ENCODE data around the gene C1orf105.
A peak's percentile ranks its signal among the peaks of the same experiment; 100 is the strongest.

Gene C1orf105

DNA sequence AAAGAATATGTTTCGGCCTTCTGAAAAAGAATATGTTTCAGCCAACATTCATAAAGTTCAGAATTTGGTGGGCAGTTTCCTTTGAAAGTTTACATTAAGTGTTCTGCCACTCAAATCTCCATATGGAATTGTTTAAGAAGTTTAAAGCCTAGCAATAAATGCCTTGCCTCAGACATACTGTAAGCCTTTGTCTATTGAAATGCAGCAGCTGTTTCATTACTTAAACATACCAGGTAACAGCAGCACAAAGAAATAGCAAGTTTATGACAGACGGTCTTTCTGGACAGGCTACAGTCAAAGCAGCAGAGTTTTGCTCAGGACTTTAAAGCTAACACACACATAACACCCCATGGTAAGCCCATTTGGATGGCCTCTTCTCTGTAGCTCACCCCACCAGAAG lies 38.5 kb upstream of the C1orf105 start:
- Histone ChIP-seq H3K4me2 (ENCODE audit: low read length) (no peak overlapping the region), H2AFZ (ENCODE audit: insufficient read depth, low read length, poor library complexity) (no peak overlapping the region), H3K4me3 (ENCODE audit: low read depth, low read length) (no peak overlapping the region), H3K27ac (ENCODE audit: low read depth, low read length) (peak overlapping the region; percentile 72), H3K36me3 (ENCODE audit: control insufficient read depth in 1 of 2, insufficient read depth in 2 of 2, low read length in 2 of 2) (no peaks in the 10 kb centered on the region), H2BK12ac (ENCODE audit: low read length) (peak overlapping the region; percentile 69), H4K12ac (ENCODE audit: low read depth, low read length) (no peak overlapping the region), H3K4ac (ENCODE audit: low read depth, low read length) (peak overlapping the region; percentile 55), H4K91ac (ENCODE audit: low read depth, low read length) (peak overlapping the region; percentile 77), H3K79me2 (ENCODE audit: control insufficient read depth, insufficient read depth, low read length, poor library complexity) (no peaks in the 10 kb centered on the region), H3K27me3 (ENCODE audit: insufficient read depth, low read length) (no peaks in the 10 kb centered on the region), H3K79me1 (ENCODE audit: low read length) (peaks cover 9% of the 10 kb centered on the region), H3K4me1 (ENCODE audit: control insufficient read depth in 1 of 2, insufficient read depth in 2 of 2, low read length in 2 of 2) (peaks cover 0 to 6% of the 10 kb centered on the region in 2 experiments), H2BK120ac (ENCODE audit: insufficient read depth, low read length, poor library complexity) (peak overlapping the region; percentile 68), H3K14ac (ENCODE audit: low read length) (peak overlapping the region; percentile 44), H4K8ac (ENCODE audit: low read depth, low read length) (peak overlapping the region; percentile 60), H3K9me3 (ENCODE audit: insufficient read depth, low read depth, low read length) (no peaks in the 10 kb centered on the region), H3K9ac (ENCODE audit: low read length) (no peak overlapping the region), H3K18ac (ENCODE audit: low read length) (peak overlapping the region; percentile 59), H2BK5ac (ENCODE audit: low read depth, low read length, poor library complexity) (peak overlapping the region; percentile 93), H3K23ac (ENCODE audit: low read length) (no peak overlapping the region), H2AK5ac (ENCODE audit: low read length) (peak overlapping the region; percentile 79)
- WGBS (ENCODE audit: extremely low coverage, insufficient coverage, insufficient read length), result no CpG with 5 or more reads among the region's 2 CpGs
- DNase-seq, result peak in 1 of 2 donors; percentile 7

DNA sequence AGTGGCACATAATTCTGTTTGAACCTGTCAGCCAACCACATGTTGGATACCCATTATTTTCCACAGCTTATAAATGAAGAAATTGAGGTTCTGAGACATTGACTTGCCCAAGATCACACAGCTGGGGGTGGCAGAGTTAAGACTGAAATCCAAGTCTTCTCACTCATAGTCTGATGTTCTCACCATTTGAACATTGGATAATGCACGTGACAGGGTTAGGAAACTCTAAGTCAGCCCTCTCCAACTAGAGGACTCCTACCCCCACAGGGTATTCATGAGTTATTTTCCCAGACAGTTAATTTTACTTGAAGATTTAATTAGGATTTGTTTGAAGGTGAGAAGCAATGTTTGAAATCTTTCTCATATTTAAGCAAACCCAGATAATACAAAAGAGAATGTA lies 38.1 kb upstream of the C1orf105 start:
- Histone ChIP-seq H4K91ac (ENCODE audit: low read depth, low read length) (peak overlapping the region; percentile 77), H2BK5ac (ENCODE audit: low read depth, low read length, poor library complexity) (peak overlapping the region; percentile 93), H3K4me3 (ENCODE audit: low read depth, low read length) (no peak overlapping the region), H3K23ac (ENCODE audit: low read length) (no peak overlapping the region), H3K79me2 (ENCODE audit: control insufficient read depth, insufficient read depth, low read length, poor library complexity) (no peaks in the 10 kb centered on the region), H2AFZ (ENCODE audit: insufficient read depth, low read length, poor library complexity) (no peak overlapping the region), H3K36me3 (ENCODE audit: control insufficient read depth in 1 of 2, insufficient read depth in 2 of 2, low read length in 2 of 2) (no peaks in the 10 kb centered on the region), H2BK12ac (ENCODE audit: low read length) (peak overlapping the region; percentile 69), H4K12ac (ENCODE audit: low read depth, low read length) (no peak overlapping the region), H2AK5ac (ENCODE audit: low read length) (peak overlapping the region; percentile 79), H3K4me2 (ENCODE audit: low read length) (no peak overlapping the region), H3K79me1 (ENCODE audit: low read length) (peaks cover 9% of the 10 kb centered on the region), H3K9me3 (ENCODE audit: insufficient read depth, low read depth, low read length) (no peaks in the 10 kb centered on the region), H3K9ac (ENCODE audit: low read length) (no peak overlapping the region), H3K14ac (ENCODE audit: low read length) (peak overlapping the region; percentile 44), H3K18ac (ENCODE audit: low read length) (no peak overlapping the region), H3K4me1 (ENCODE audit: control insufficient read depth in 1 of 2, insufficient read depth in 2 of 2, low read length in 2 of 2) (peaks cover 0 to 6% of the 10 kb centered on the region in 2 experiments), H3K27ac (ENCODE audit: low read depth, low read length) (peak overlapping the region; percentile 72), H4K8ac (ENCODE audit: low read depth, low read length) (peak overlapping the region; percentile 60), H3K27me3 (ENCODE audit: insufficient read depth, low read length) (no peaks in the 10 kb centered on the region), H2BK120ac (ENCODE audit: insufficient read depth, low read length, poor library complexity) (peak overlapping the region; percentile 68), H3K4ac (ENCODE audit: low read depth, low read length) (peak overlapping the region; percentile 55)
- WGBS (ENCODE audit: extremely low coverage, insufficient coverage, insufficient read length), result no CpG with 5 or more reads among the region's 1 CpG
- DNase-seq, result peak in 1 of 2 donors; percentile 18

DNA sequence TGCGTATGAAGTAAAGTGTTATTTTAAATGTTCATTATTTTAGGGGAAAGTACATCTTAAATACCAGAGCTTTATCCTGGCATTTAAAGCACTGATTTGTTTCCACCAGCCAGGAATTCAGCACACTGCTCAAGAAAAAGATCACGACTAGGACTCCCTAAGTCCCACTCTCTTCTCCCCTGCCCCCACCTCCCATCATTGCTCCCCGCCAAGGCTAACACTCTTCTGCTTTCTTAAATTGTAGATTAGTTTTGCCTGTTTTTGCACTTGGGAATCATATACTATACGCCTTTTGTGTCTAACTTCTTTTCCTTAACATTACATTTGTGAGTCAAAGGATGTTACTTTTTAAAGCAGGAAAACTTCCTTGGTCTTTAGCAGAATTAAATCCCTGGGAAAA lies 37.5 kb upstream of the C1orf105 start:
- DNase-seq, result no peak
- no peak overlapping the region for H3K18ac ChIP-seq (ENCODE audit: low read length)
- H4K12ac ChIP-seq (ENCODE audit: low read depth, low read length), result no peak overlapping the region
- H3K14ac ChIP-seq (ENCODE audit: low read length), result no peak overlapping the region
- peaks cover 9% of the 10 kb centered on the region for H3K79me1 ChIP-seq (ENCODE audit: low read length)
- H3K9ac ChIP-seq (ENCODE audit: low read length), result no peak overlapping the region
- H2AFZ ChIP-seq (ENCODE audit: insufficient read depth, low read length, poor library complexity), result no peak overlapping the region
- no peak overlapping the region for H3K4me3 ChIP-seq (ENCODE audit: low read depth, low read length)
- no peak overlapping the region for H3K27ac ChIP-seq (ENCODE audit: low read depth, low read length)
- H3K27me3 ChIP-seq (ENCODE audit: insufficient read depth, low read length), result no peaks in the 10 kb centered on the region
- peak overlapping the region; percentile 51 for H2BK120ac ChIP-seq (ENCODE audit: insufficient read depth, low read length, poor library complexity)
- H4K8ac ChIP-seq (ENCODE audit: low read depth, low read length), result no peak overlapping the region
- H3K4me2 ChIP-seq (ENCODE audit: low read length), result no peak overlapping the region
- H3K9me3 ChIP-seq (ENCODE audit: insufficient read depth, low read depth, low read length), result no peaks in the 10 kb centered on the region
- H3K23ac ChIP-seq (ENCODE audit: low read length), result no peak overlapping the region
- H3K79me2 ChIP-seq (ENCODE audit: control insufficient read depth, insufficient read depth, low read length, poor library complexity), result no peaks in the 10 kb centered on the region
- H2BK12ac ChIP-seq (ENCODE audit: low read length), result peak overlapping the region; percentile 76
- H3K4me1 ChIP-seq (ENCODE audit: control insufficient read depth in 1 of 2, insufficient read depth in 2 of 2, low read length in 2 of 2), result peaks cover 0 to 6% of the 10 kb centered on the region in 2 experiments
- no peaks in the 10 kb centered on the region for H3K36me3 ChIP-seq (ENCODE audit: control insufficient read depth in 1 of 2, insufficient read depth in 2 of 2, low read length in 2 of 2)
- no peak overlapping the region for H2AK5ac ChIP-seq (ENCODE audit: low read length)
- no CpG with 5 or more reads among the region's 4 CpGs for WGBS (ENCODE audit: extremely low coverage, insufficient coverage, insufficient read length)
- peak overlapping the region; percentile 87 for H4K91ac ChIP-seq (ENCODE audit: low read depth, low read length)
- peak overlapping the region; percentile 88 for H2BK5ac ChIP-seq (ENCODE audit: low read depth, low read length, poor library complexity)
- H3K4ac ChIP-seq (ENCODE audit: low read depth, low read length), result no peak overlapping the region

DNA sequence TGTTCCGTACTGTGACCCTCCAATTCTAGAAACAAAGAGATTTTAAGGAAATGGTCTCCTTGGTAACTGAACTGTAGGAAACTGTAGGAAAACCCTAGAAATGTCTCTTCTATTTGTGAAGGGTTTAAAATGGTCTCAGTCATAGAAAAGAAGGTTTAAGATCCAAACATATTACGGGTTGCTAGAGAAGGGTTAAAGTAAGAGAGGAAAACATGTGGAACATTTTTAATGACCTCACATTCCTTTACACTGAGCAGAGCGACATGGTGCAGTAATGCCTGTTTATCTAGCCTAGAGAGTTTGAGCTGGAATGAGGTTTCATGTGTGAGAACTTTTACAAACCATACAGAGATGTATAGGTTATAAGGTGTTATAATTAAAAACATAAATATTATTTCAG lies 36.9 kb upstream of the C1orf105 start:
- H3K4me3 ChIP-seq (ENCODE audit: low read depth, low read length), result no peak overlapping the region
- no peak overlapping the region for H2AFZ ChIP-seq (ENCODE audit: insufficient read depth, low read length, poor library complexity)
- WGBS (ENCODE audit: extremely low coverage, insufficient coverage, insufficient read length), result no CpG with 5 or more reads among the region's 3 CpGs

More for the DNA sequence above, 36.9 kb upstream of the C1orf105 start:
- H2AK5ac ChIP-seq (ENCODE audit: low read length), result no peak overlapping the region
- H4K8ac ChIP-seq (ENCODE audit: low read depth, low read length), result no peak overlapping the region
- no peak overlapping the region for H3K14ac ChIP-seq (ENCODE audit: low read length)
- no peaks in the 10 kb centered on the region for H3K79me2 ChIP-seq (ENCODE audit: control insufficient read depth, insufficient read depth, low read length, poor library complexity)
- no peaks in the 10 kb centered on the region for H3K27me3 ChIP-seq (ENCODE audit: insufficient read depth, low read length)
- H3K36me3 ChIP-seq (ENCODE audit: control insufficient read depth in 1 of 2, insufficient read depth in 2 of 2, low read length in 2 of 2), result no peaks in the 10 kb centered on the region
- no peak overlapping the region for H2BK5ac ChIP-seq (ENCODE audit: low read depth, low read length, poor library complexity)
- no peak overlapping the region for H3K4ac ChIP-seq (ENCODE audit: low read depth, low read length)
- no peak overlapping the region for H3K23ac ChIP-seq (ENCODE audit: low read length)
- no peak overlapping the region for H4K91ac ChIP-seq (ENCODE audit: low read depth, low read length)
- H3K4me1 ChIP-seq (ENCODE audit: control insufficient read depth in 1 of 2, insufficient read depth in 2 of 2, low read length in 2 of 2), result peaks cover 0 to 6% of the 10 kb centered on the region in 2 experiments
- peak in 1 of 2 donors; percentile 51 for DNase-seq
- no peaks in the 10 kb centered on the region for H3K9me3 ChIP-seq (ENCODE audit: insufficient read depth, low read depth, low read length)
- no peak overlapping the region for H2BK12ac ChIP-seq (ENCODE audit: low read length)
- no peak overlapping the region for H3K4me2 ChIP-seq (ENCODE audit: low read length)
- peaks cover 11% of the 10 kb centered on the region for H3K79me1 ChIP-seq (ENCODE audit: low read length)
- H2BK120ac ChIP-seq (ENCODE audit: insufficient read depth, low read length, poor library complexity), result no peak overlapping the region
- no peak overlapping the region for H4K12ac ChIP-seq (ENCODE audit: low read depth, low read length)
- H3K9ac ChIP-seq (ENCODE audit: low read length), result no peak overlapping the region
- H3K18ac ChIP-seq (ENCODE audit: low read length), result no peak overlapping the region
- no peak overlapping the region for H3K27ac ChIP-seq (ENCODE audit: low read depth, low read length)

Measured in trophoblast cell (in vitro differentiated cells and primary cell).